NCI-H1694 (cell line): ENCODE results near the gene ATXN1.

Source experiments
- DNase-seq: peaks from one replicate; lab custom pipeline; 2025; lab: John Stamatoyannopoulos, UW

Gene ATXN1

GRCh38 chr6:16783509-16783908 is 22.2 kb upstream of the ATXN1 start:
- no peak for DNase-seq

- no peak for DNase-seq
These were observed 21.0 kb upstream of the ATXN1 start for GRCh38 chr6:16782278-16782677.

GRCh38 chr6:16781348-16782169 is 20.3 kb upstream of the ATXN1 start:
- no peak for DNase-seq

GRCh38 chr6:16778521-16778920 is 17.3 kb upstream of the ATXN1 start:
- no peak for DNase-seq

- DNase-seq = no peak
These were observed 16.5 kb upstream of the ATXN1 start for GRCh38 chr6:16777794-16778193.

- DNase-seq = no peak
These were observed 15.2 kb upstream of the ATXN1 start for GRCh38 chr6:16776394-16777017.

GRCh38 chr6:16774437-16774836 is 13.2 kb upstream of the ATXN1 start:
- no peak for DNase-seq

- no peak for DNase-seq
These were observed 12.1 kb upstream of the ATXN1 start for GRCh38 chr6:16773362-16773761.

GRCh38 chr6:16770701-16771569 is 9.7 kb upstream of the ATXN1 start:
- peak; percentile 20 for DNase-seq

- no peak for DNase-seq
These were observed 8.7 kb upstream of the ATXN1 start for GRCh38 chr6:16769986-16770376.

- no peak for DNase-seq
These were observed 8.1 kb upstream of the ATXN1 start for GRCh38 chr6:16769131-16769985.

- no peak for DNase-seq
These were observed 7.2 kb upstream of the ATXN1 start for GRCh38 chr6:16768477-16768830.

GRCh38 chr6:16767765-16768476 is 6.7 kb upstream of the ATXN1 start:
- no peak for DNase-seq

- no peak for DNase-seq
These were observed 5.8 kb upstream of the ATXN1 start for GRCh38 chr6:16766836-16767745.

- no peak for DNase-seq
These were observed 4.8 kb upstream of the ATXN1 start for GRCh38 chr6:16766043-16766536.

- no peak for DNase-seq
These were observed 4.0 kb upstream of the ATXN1 start for GRCh38 chr6:16765235-16765634.

GRCh38 chr6:16764188-16764950 is 3.1 kb upstream of the ATXN1 start:
- no peak for DNase-seq

- no peak for DNase-seq
These were observed 1.6 kb upstream of the ATXN1 start for GRCh38 chr6:16762550-16763477.
